ENCODE results near the gene CCDC149. TPM values are rescaled to one million over a fixed set of nuclear protein-coding genes. Genes with fewer than 3 reads are reported as not detected.

Gene CCDC149
- total and polyA plus RNA-seq, 2 of the 13 experiments (the other 11 are each of a cell fraction or from before 2014, with no cell fraction given): 0.44 to 0.95 TPM

- TF ChIP-seq, protein P1, sequence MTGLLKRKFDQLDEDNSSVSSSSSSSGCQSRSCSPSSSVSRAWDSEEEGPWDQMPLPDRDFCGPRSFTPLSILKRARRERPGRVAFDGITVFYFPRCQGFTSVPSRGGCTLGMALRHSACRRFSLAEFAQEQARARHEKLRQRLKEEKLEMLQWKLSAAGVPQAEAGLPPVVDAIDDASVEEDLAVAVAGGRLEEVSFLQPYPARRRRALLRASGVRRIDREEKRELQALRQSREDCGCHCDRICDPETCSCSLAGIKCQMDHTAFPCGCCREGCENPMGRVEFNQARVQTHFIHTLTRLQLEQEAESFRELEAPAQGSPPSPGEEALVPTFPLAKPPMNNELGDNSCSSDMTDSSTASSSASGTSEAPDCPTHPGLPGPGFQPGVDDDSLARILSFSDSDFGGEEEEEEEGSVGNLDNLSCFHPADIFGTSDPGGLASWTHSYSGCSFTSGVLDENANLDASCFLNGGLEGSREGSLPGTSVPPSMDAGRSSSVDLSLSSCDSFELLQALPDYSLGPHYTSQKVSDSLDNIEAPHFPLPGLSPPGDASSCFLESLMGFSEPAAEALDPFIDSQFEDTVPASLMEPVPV (CRISPR knock-in tag; IDR thresholded peaks at IDR 0.05): no peak
- TF ChIP-seq XRCC5 (optimal IDR thresholded peaks at IDR 0.05; ENCODE audit: low read length) (no peak), NBN (conservative IDR thresholded peaks at IDR 0.05) (no peak), DNMT1 (CRISPR knock-in tag; IDR thresholded peaks at IDR 0.05) (no peak), ZNF782 (CRISPR knock-in tag; IDR thresholded peaks at IDR 0.05; ENCODE audit: borderline replicate concordance) (no peak)
- TF ChIP-seq, protein P2, sequence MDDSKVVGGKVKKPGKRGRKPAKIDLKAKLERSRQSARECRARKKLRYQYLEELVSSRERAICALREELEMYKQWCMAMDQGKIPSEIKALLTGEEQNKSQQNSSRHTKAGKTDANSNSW (CRISPR knock-in tag; IDR thresholded peaks at IDR 0.05; ENCODE audit: borderline replicate concordance): no peak
Measured at GRCh38 chr4:24808955-24809354, 103.9 kb downstream of the CCDC149 start (continued).

DNA sequence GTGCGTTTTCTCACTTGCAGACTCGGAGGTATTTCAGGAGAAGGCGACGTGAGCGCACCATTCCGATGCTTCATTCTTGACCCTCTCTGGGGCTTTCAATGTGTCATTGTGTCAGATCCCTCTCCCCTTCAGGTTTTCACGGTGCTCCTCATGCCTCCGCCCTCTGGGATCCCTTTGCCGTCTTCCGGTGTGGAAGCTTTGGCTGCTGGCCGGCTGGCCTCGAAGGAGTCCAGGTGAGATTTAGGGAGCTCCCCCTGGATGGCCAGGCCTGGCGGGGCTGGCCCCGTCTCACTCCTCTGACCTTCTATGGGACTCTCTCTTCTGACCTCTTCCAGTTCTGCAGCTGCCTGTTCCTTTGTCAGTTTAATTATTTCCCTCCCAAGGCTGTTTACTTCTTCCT is 104.6 kb downstream of the CCDC149 start:
- no peaks in the 10 kb centered on the region for H3K36me3 ChIP-seq (replicated peaks in 1 of 2; ENCODE audit: control insufficient read depth in 1 of 2, insufficient read depth in 2 of 2, low read length in 2 of 2)
- no peak overlapping the region for H2AFZ ChIP-seq (ENCODE audit: low read length)
- CTCF ChIA-PET (ENCODE audit: low intra/inter-chr PET ratio, low total read pairs): no interaction called here
- peaks cover 0 to 11% of the 10 kb centered on the region in 2 experiments; a peak in 2 of 5 replicates for H3K27me3 ChIP-seq (ENCODE audit: control insufficient read depth in 1 of 2, insufficient read depth in 2 of 2, low read length in 2 of 2)
- WGBS (ENCODE audit: low lambda C conversion rate): 55% methylated on average over 14 of the region's 14 CpGs
- no peaks in the 10 kb centered on the region for H3K4me1 ChIP-seq (ENCODE audit: insufficient read depth, low read length)
- no peak overlapping the region for H3K4me3 ChIP-seq (replicated peaks in 1 of 3; ENCODE audit: insufficient read depth in 1 of 3, low read depth in 2 of 3, low read length in 3 of 3)
- H3K79me2 ChIP-seq (ENCODE audit: insufficient read depth, low read length): no peaks in the 10 kb centered on the region
- no peak for ATAC-seq
- intact Hi-C loops (cut with micrococcal nuclease; ENCODE audit: unreplicated experiment) (no loop called here), in situ Hi-C loops (cut with HindIII; ENCODE audit: extremely low pct_ligation_motif_present, low pct_unique_long_range_greater_than_20kb) (no loop called here)
- POLR2A ChIA-PET: no interaction called here
- no peak overlapping the region for H3K27ac ChIP-seq (ENCODE audit: extremely low read length, insufficient read depth, low read length)
- no TSS peak for BruUV-seq (replicated peaks)
- H4K20me1 ChIP-seq (ENCODE audit: insufficient read depth, low read length): no peaks in the 10 kb centered on the region
- FAIRE-seq: no peak
- no peak for DNase-seq (ENCODE audit: low spot score)
- TF ChIP-seq ZFP36L1 (CRISPR knock-in tag; IDR thresholded peaks at IDR 0.05) (no peak), ZNF614 (CRISPR knock-in tag; IDR thresholded peaks at IDR 0.05; ENCODE audit: borderline replicate concordance) (no peak), ZBTB34 (CRISPR knock-in tag; IDR thresholded peaks at IDR 0.05) (no peak), SALL1 (CRISPR knock-in tag; IDR thresholded peaks at IDR 0.05) (no peak), ZNF451 (CRISPR knock-in tag; IDR thresholded peaks at IDR 0.05) (no peak), MAF1 (CRISPR knock-in tag; IDR thresholded peaks at IDR 0.05; ENCODE audit: borderline replicate concordance) (no peak), SUZ12 (IDR thresholded peaks at IDR 0.05; ENCODE audit: low read depth, low read length) (no peak), ZNF766 (CRISPR knock-in tag; IDR thresholded peaks at IDR 0.05; ENCODE audit: borderline replicate concordance) (no peak), HMGA1 (CRISPR knock-in tag; conservative IDR thresholded peaks at IDR 0.05) (no peak), MTERF4 (CRISPR knock-in tag; IDR thresholded peaks at IDR 0.05) (no peak), SYNCRIP (IDR thresholded peaks at IDR 0.05; ENCODE audit: insufficient read depth, low read depth, low read length) (no peak), GPN1 (CRISPR knock-in tag; IDR thresholded peaks at IDR 0.05; ENCODE audit: borderline replicate concordance) (no peak), TOPORS (CRISPR knock-in tag; IDR thresholded peaks at IDR 0.05) (no peak), ZNF317 (CRISPR knock-in tag; IDR thresholded peaks at IDR 0.05) (no peak)
- no peak overlapping the region for H3K4me2 ChIP-seq (ENCODE audit: low read depth, low read length)
- no peak overlapping the region for H3K9ac ChIP-seq (ENCODE audit: insufficient read depth, low read depth, low read length)
- no peaks in the 10 kb centered on the region for H3K9me3 ChIP-seq (ENCODE audit: low read length)

All from HepG2 (cell line).